Subcutaneous abdominal adipose tissue (tissue), 5 donors: ENCODE data around the gene ARHGEF4.
"Not testable (repeated sequence)": the region's sequence is repeated elsewhere in the genome, so short reads cannot be mapped to it uniquely, and the experiment has no call there.

Experiments used
- H3K27ac ChIP-seq: one replicate; pipeline ENCODE4 v1.7.0; 2013; ENCODE audit warnings: low read depth, mild to moderate bottlenecking, inconsistent platforms, low read length, moderate library complexity
- H3K27me3 ChIP-seq, 5 donors: one replicate each; pipeline ENCODE4 v1.7.0; 2013; ENCODE audit warnings: low read length in 5 of 5, inconsistent platforms in 1 of 5; ENCODE audit not compliant: control insufficient read depth in 5 of 5, insufficient read depth in 4 of 5
- H3K36me3 ChIP-seq, 5 donors: one replicate each; pipeline ENCODE4 v1.7.0; 2013; ENCODE audit warnings: low read length in 5 of 5; ENCODE audit not compliant: control insufficient read depth in 5 of 5, insufficient read depth in 5 of 5
- H3K4me1 ChIP-seq, 5 donors: one replicate each; pipeline ENCODE4 v1.7.0; 2013; ENCODE audit warnings: low read length in 5 of 5, mild to moderate bottlenecking in 3 of 5, moderate library complexity in 1 of 5; ENCODE audit not compliant: control insufficient read depth in 5 of 5, insufficient read depth in 5 of 5
- H3K4me3 ChIP-seq, 5 donors: one replicate each; pipeline ENCODE4 v1.7.0; 2013; ENCODE audit warnings: low read length in 5 of 5, low read depth in 1 of 5
- H3K9ac ChIP-seq, 5 donors: one replicate each; pipeline ENCODE4 v1.7.0; 2013; ENCODE audit warnings: low read length in 5 of 5, mild to moderate bottlenecking in 4 of 5, moderate library complexity in 3 of 5
- H3K9me3 ChIP-seq, 5 donors: one replicate each; pipeline ENCODE4 v1.7.0; 2013; ENCODE audit warnings: low read length in 5 of 5; ENCODE audit not compliant: control insufficient read depth in 5 of 5
- donor health status: healthy.
- donor health status: healthy.
- donor health status: healthy.
- donor health status: healthy.
- donor health status: healthy.

ARHGEF4 gene

GRCh38 chr2:130898553-130898952, 61.8 kb downstream of the ARHGEF4 start:
- no peaks in the 10 kb centered on the region for H3K4me1 ChIP-seq
- no peak overlapping the region for H3K9ac ChIP-seq
- H3K9me3 ChIP-seq, result peaks cover 0 to 5% (median 5%) of the 10 kb centered on the region in 5 donors
- H3K27me3 ChIP-seq, result peaks cover 0 to 8% (median 3%) of the 10 kb centered on the region in 5 donors
- no peaks in the 10 kb centered on the region for H3K36me3 ChIP-seq
- H3K27ac ChIP-seq, result no peak overlapping the region
- H3K4me3 ChIP-seq, result no peak overlapping the region

GRCh38 chr2:130899306-130899705, 62.6 kb downstream of the ARHGEF4 start:
- H3K27ac ChIP-seq, result no peak overlapping the region

GRCh38 chr2:130901061-130901460, 64.3 kb downstream of the ARHGEF4 start:
- H3K9ac ChIP-seq, result no peak overlapping the region
- no peaks in the 10 kb centered on the region for H3K36me3 ChIP-seq
- peaks cover 0 to 8% (median 3%) of the 10 kb centered on the region in 5 donors for H3K27me3 ChIP-seq
- peaks cover 0 to 4% (median 0%) of the 10 kb centered on the region in 5 donors for H3K9me3 ChIP-seq
- no peaks in the 10 kb centered on the region for H3K4me1 ChIP-seq
- H3K27ac ChIP-seq, result no peak overlapping the region
- no peak overlapping the region for H3K4me3 ChIP-seq

More at GRCh38 chr2:130899306-130899705, 62.6 kb downstream of the ARHGEF4 start:
- Histone ChIP-seq H3K9ac (no peak overlapping the region), H3K4me1 (no peaks in the 10 kb centered on the region), H3K27me3 (peaks cover 0 to 8% (median 3%) of the 10 kb centered on the region in 5 donors), H3K9me3 (peaks cover 0 to 5% (median 5%) of the 10 kb centered on the region in 5 donors), H3K4me3 (no peak overlapping the region), H3K36me3 (no peaks in the 10 kb centered on the region)

DNA sequence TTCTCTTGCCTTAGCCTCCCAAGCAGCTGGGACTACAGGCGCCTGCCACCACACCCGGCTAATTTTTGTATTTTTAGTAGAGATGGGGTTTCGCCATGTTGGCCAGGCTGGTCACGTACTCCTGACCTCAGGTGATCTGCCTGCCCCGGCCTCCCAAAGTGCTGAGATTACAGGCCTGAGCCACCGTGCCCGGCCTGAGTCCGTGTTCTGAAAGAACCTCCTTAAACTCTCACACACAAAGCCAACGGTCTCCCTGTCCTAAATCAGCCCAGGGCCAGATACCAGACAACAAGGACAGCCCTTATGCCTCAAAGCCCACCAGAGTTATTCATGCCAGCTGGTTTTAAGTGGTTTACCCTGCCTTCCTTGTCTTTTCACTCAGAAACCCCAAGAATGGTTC, 64.9 kb downstream of the ARHGEF4 start:
- H3K9me3 ChIP-seq, H3K27me3 ChIP-seq, H3K4me3 ChIP-seq, H3K36me3 ChIP-seq, H3K4me1 ChIP-seq, H3K27ac ChIP-seq, H3K9ac ChIP-seq: not testable (repeated sequence)

DNA sequence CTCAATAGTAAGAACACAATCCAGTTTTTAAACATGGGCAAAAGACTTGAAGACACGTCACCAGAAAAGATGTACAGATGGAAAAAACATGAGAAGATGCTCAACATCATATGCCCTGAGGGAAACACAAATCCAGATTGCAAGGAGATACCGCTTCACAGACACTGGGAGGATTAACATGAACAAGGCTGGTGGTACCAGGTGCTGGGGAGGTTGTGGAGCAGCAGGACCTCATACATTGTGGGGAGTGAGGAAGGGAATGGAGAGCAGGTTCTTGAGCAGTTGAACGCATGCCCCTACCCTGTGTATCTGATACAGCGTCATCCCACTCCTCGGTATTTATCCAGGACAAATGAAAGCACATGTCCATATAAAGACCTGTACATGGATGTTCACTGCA, 72.1 kb downstream of the ARHGEF4 start:
- no peak overlapping the region for H3K4me3 ChIP-seq
- H3K36me3 ChIP-seq, result no peaks in the 10 kb centered on the region
- no peak overlapping the region for H3K27ac ChIP-seq
- no peaks in the 10 kb centered on the region for H3K4me1 ChIP-seq
- H3K27me3 ChIP-seq, result peaks cover 0 to 5% (median 0%) of the 10 kb centered on the region in 5 donors
- no peak overlapping the region for H3K9ac ChIP-seq
- H3K9me3 ChIP-seq, result peaks cover 0 to 10% (median 0%) of the 10 kb centered on the region in 5 donors

GRCh38 chr2:130910931-130911330, 74.2 kb downstream of the ARHGEF4 start:
- H3K4me3 ChIP-seq, result no peak overlapping the region
- H3K27ac ChIP-seq, result no peak overlapping the region
- no peaks in the 10 kb centered on the region for H3K4me1 ChIP-seq
- peaks cover 6 to 17% (median 11%) of the 10 kb centered on the region in 5 donors for H3K27me3 ChIP-seq
- H3K9ac ChIP-seq, result no peak overlapping the region
- peaks cover 0 to 8% (median 0%) of the 10 kb centered on the region in 5 donors for H3K9me3 ChIP-seq
- H3K36me3 ChIP-seq, result no peaks in the 10 kb centered on the region

DNA sequence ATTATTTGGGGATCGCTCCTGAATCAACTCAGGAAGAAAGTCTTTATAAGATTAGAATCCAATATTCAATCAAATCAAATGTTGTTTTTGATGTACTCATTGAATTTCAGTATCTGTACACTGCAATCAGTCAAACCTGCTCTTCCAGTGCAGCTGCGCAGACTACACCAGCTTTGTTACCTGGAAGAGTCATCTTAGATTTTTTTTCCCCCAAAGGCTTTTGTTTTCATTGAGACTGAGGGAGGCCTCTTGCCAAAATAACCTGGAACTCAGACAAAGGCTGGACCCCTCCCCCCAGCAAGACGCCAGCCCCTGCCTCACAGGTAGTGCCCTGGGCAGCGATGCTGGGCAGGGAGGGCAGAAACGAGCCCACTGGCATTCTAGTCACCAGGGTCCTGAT, 74.8 kb downstream of the ARHGEF4 start:
- Histone ChIP-seq H3K27me3 (peaks cover 6 to 20% (median 14%) of the 10 kb centered on the region in 5 donors), H3K9me3 (peaks cover 0 to 2% (median 0%) of the 10 kb centered on the region in 5 donors), H3K4me3 (no peak overlapping the region), H3K4me1 (no peaks in the 10 kb centered on the region), H3K27ac (no peak overlapping the region), H3K36me3 (no peaks in the 10 kb centered on the region), H3K9ac (no peak overlapping the region)

GRCh38 chr2:130911996-130912395, 75.3 kb downstream of the ARHGEF4 start:
- Histone ChIP-seq H3K4me3 (no peak overlapping the region), H3K36me3 (no peaks in the 10 kb centered on the region), H3K9me3 (no peaks in the 10 kb centered on the region), H3K27ac (no peak overlapping the region), H3K9ac (no peak overlapping the region), H3K27me3 (peaks cover 8 to 25% (median 20%) of the 10 kb centered on the region in 5 donors), H3K4me1 (no peaks in the 10 kb centered on the region)

GRCh38 chr2:130912471-130912870, 75.8 kb downstream of the ARHGEF4 start:
- Histone ChIP-seq H3K4me1 (no peaks in the 10 kb centered on the region), H3K27ac (no peak overlapping the region), H3K9me3 (no peaks in the 10 kb centered on the region), H3K4me3 (no peak overlapping the region), H3K9ac (no peak overlapping the region), H3K27me3 (peaks cover 8 to 26% (median 24%) of the 10 kb centered on the region in 5 donors), H3K36me3 (no peaks in the 10 kb centered on the region)

- Histone ChIP-seq H3K36me3 (no peaks in the 10 kb centered on the region), H3K27me3 (peaks cover 8 to 25% (median 24%) of the 10 kb centered on the region in 5 donors)
These were observed 77.2 kb downstream of the ARHGEF4 start for GRCh38 chr2:130913891-130914290.

More at GRCh38 chr2:130913891-130914290, 77.2 kb downstream of the ARHGEF4 start:
- H3K9ac ChIP-seq, result no peak overlapping the region
- no peak overlapping the region for H3K27ac ChIP-seq
- H3K9me3 ChIP-seq, result no peaks in the 10 kb centered on the region
- no peaks in the 10 kb centered on the region for H3K4me1 ChIP-seq
- H3K4me3 ChIP-seq, result no peak overlapping the region
